ENCODE data around the gene RDM1.

DNA sequence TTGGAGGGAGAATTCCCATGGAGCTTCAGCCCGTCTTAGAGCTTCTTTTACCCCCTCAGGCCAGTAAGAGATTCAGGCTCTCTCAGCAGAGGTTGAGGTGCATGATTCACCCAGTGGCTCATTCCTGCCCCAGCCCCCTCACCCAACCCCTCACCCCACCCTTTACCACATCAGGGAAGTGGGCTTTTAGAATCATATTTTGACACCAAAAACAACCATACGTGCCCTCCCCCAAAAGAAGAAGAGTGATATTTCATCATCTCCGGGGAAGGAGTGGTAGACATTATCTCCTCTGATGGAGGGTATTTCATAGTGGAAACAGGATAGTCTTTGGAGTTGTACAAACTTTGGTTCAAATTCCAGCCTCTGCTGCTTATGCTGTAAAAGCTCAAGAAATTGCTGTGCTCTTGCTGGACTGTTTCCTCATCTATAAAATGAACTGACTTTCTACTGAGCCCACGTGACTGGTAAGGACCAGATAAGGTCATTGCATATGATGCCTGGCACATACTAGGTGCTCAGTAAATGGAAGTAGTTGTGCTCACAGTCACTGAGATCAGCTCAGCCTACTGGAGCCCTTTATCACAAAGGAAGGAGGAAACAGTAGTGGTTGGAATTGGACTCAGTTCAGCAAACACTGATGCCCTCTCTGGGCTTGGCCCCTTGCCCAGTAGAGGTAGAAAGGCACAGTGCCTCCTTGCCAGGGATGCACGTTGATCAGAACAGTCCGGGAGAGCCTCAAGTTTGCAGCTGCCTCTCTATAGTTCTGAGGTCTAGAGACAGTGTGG lies 32.1 kb downstream of the RDM1 start:
- TF ChIP-seq POLR2AphosphoS5 (IDR thresholded peaks at IDR 0.05) (no peak), POLR2A (IDR thresholded peaks at IDR 0.05) (no peak)
- TF ChIP-seq, protein P1, sequence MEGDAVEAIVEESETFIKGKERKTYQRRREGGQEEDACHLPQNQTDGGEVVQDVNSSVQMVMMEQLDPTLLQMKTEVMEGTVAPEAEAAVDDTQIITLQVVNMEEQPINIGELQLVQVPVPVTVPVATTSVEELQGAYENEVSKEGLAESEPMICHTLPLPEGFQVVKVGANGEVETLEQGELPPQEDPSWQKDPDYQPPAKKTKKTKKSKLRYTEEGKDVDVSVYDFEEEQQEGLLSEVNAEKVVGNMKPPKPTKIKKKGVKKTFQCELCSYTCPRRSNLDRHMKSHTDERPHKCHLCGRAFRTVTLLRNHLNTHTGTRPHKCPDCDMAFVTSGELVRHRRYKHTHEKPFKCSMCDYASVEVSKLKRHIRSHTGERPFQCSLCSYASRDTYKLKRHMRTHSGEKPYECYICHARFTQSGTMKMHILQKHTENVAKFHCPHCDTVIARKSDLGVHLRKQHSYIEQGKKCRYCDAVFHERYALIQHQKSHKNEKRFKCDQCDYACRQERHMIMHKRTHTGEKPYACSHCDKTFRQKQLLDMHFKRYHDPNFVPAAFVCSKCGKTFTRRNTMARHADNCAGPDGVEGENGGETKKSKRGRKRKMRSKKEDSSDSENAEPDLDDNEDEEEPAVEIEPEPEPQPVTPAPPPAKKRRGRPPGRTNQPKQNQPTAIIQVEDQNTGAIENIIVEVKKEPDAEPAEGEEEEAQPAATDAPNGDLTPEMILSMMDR (IDR thresholded peaks at IDR 0.05), result no peak
